ENCODE results near the gene LAMB4. TPM values are rescaled to one million over a fixed set of nuclear protein-coding genes. Genes with fewer than 3 reads are reported as not detected.

Gene LAMB4
- total and polyA plus RNA-seq, 2 experiments from 2014 or later = 0.16 TPM; not detected in 1

DNA sequence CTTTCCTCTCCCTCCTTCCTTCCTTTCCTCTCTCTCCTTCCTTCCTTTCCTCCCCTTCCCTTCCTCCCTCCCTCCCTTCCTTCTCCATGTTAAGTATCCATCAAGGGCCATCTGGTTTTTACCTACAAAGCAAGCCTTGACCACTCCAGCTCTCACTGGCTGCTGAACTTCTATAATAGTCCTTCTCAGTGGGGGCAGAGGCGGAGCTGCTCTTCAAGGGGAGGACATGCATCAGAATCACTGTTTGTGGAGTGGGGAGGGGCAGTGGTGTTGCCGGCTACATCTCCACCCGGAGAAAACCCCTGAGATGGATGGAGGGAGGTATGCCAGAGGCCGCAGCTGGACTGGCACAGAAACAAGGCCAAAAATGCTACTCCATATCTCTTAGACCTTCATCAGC is 153.1 kb downstream of the LAMB4 start:
- H3K4me2 ChIP-seq (ENCODE audit: unreplicated experiment) = no peak overlapping the region
- TF ChIP-seq EZH2phosphoT487 (IDR thresholded peaks at IDR 0.05; ENCODE audit: insufficient read depth, low read depth) (no peak), EZH2 (IDR thresholded peaks at IDR 0.05; ENCODE audit: insufficient read depth, poor library complexity, severe bottlenecking) (no peak)
- H3F3A ChIP-seq (ENCODE audit: insufficient read depth) = peaks cover 37% of the 10 kb centered on the region
- H2AFZ ChIP-seq = no peak overlapping the region
- in situ Hi-C loops (cut with MboI) = no loop called here
- no peaks in the 10 kb centered on the region for H4K20me1 ChIP-seq (ENCODE audit: insufficient read depth)
- no peaks in the 10 kb centered on the region for H3K27me3 ChIP-seq (replicated peaks; ENCODE audit: insufficient read depth)
- DNase-seq = no peak
- peaks cover 58% of the 10 kb centered on the region for H3K36me3 ChIP-seq (ENCODE audit: low read depth)
- H3K9me3 ChIP-seq (ENCODE audit: low read depth) = no peaks in the 10 kb centered on the region
- H3K4me1 ChIP-seq (ENCODE audit: insufficient read depth) = peaks cover 10% of the 10 kb centered on the region
- no peaks in the 10 kb centered on the region for H3K9me2 ChIP-seq (ENCODE audit: insufficient read depth)
- H3K9ac ChIP-seq = no peak overlapping the region
- H3K79me2 ChIP-seq (ENCODE audit: insufficient read depth) = peaks cover 17% of the 10 kb centered on the region
- H3K4me3 ChIP-seq = no peak overlapping the region
- WGBS, 2 experiments (ENCODE audit: low coverage in 1 of 2, low lambda C conversion rate in 2 of 2, missing lambda C conversion rate in 2 of 2) = 97 to 98% methylated on average over 4 of the region's 4 CpGs
- no peak overlapping the region for H3K27ac ChIP-seq

DNA sequence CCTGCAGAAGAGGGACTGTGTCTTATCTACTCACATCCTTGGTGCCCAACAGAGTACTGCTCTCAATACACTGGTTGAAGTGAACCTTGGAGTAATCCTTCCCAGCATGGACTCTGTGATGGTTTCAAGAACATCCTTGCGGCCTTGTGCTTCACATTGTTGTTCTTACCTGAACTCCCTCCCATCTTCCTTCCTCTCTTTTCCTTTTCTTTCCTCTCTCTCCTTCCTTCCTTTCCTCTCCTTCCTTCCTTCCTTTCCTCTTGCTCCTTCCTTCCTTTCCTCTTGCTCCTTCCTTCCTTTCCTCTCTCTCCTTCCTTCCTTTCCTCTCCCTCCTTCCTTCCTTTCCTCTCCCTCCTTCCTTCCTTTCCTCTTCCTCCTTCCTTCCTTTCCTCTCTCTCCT is 153.5 kb downstream of the LAMB4 start:
- no peak for DNase-seq
- H3F3A ChIP-seq (ENCODE audit: insufficient read depth) = peaks cover 41% of the 10 kb centered on the region
- H3K36me3 ChIP-seq (ENCODE audit: low read depth) = peaks cover 58% of the 10 kb centered on the region
- no peak overlapping the region for H3K27ac ChIP-seq
- no peak overlapping the region for H3K9ac ChIP-seq
- no peak overlapping the region for H2AFZ ChIP-seq
- in situ Hi-C loops (cut with MboI) = no loop called here
- no peaks in the 10 kb centered on the region for H4K20me1 ChIP-seq (ENCODE audit: insufficient read depth)
- no peak overlapping the region for H3K4me2 ChIP-seq (ENCODE audit: unreplicated experiment)
- peaks cover 13% of the 10 kb centered on the region for H3K79me2 ChIP-seq (ENCODE audit: insufficient read depth)
- H3K4me3 ChIP-seq = no peak overlapping the region
- no peaks in the 10 kb centered on the region for H3K9me2 ChIP-seq (ENCODE audit: insufficient read depth)
- TF ChIP-seq EZH2 (IDR thresholded peaks at IDR 0.05; ENCODE audit: insufficient read depth, poor library complexity, severe bottlenecking) (no peak), EZH2phosphoT487 (IDR thresholded peaks at IDR 0.05; ENCODE audit: insufficient read depth, low read depth) (no peak)
- H3K4me1 ChIP-seq (ENCODE audit: insufficient read depth) = peaks cover 14% of the 10 kb centered on the region
- H3K9me3 ChIP-seq (ENCODE audit: low read depth) = no peaks in the 10 kb centered on the region
- WGBS, 2 experiments (ENCODE audit: low coverage in 1 of 2, low lambda C conversion rate in 2 of 2, missing lambda C conversion rate in 2 of 2) = 96 to 100% methylated on average over 1 of the region's 1 CpG
- no peaks in the 10 kb centered on the region for H3K27me3 ChIP-seq (replicated peaks; ENCODE audit: insufficient read depth)

DNA sequence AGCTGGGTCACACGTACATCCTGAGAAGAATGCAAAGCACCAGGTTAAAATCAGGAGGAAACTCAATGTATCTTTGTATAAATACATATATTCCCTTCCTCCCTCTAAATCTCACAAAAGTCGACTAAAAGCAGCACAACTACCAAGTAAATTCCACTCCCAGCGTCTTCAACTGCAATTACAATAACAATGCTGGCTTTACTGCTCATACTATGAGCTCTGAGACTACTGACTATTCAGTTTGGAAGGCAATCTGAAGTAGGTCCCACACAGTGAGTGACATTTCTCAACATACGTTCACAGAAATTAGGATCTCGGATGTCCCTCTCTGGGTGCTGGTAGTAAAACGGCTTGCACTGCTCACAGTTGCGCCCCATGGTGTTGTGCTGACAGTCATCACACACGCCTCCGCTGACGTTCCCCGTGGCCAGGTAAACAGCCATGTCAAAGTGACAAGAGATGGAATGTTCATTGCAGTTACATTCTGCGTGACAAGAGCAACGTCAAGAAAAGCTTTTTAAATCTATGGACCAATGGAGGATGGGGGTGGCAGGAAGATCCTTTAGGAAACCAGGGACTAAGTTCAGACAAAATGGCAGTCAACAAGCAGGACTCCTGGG is 154.7 kb downstream of the LAMB4 start:
- Histone ChIP-seq H3K27ac (no peak overlapping the region), H3K36me3 (ENCODE audit: low read depth) (peaks cover 64% of the 10 kb centered on the region), H4K20me1 (ENCODE audit: insufficient read depth) (no peaks in the 10 kb centered on the region), H3K4me2 (ENCODE audit: unreplicated experiment) (no peak overlapping the region), H3F3A (ENCODE audit: insufficient read depth) (peaks cover 52% of the 10 kb centered on the region), H3K4me3 (no peak overlapping the region), H2AFZ (no peak overlapping the region), H3K27me3 (replicated peaks; ENCODE audit: insufficient read depth) (no peaks in the 10 kb centered on the region), H3K9me3 (ENCODE audit: low read depth) (no peaks in the 10 kb centered on the region), H3K79me2 (ENCODE audit: insufficient read depth) (0 out of 2 replicates have a peak, but pooled peaks cover 4% of the 10 kb centered on the region), H3K9me2 (ENCODE audit: insufficient read depth) (no peaks in the 10 kb centered on the region), H3K9ac (no peak overlapping the region), H3K4me1 (ENCODE audit: insufficient read depth) (peaks cover 23% of the 10 kb centered on the region)
- 97 to 98% methylated on average over 13 of the region's 13 CpGs for WGBS, 2 experiments (ENCODE audit: low coverage in 1 of 2, low lambda C conversion rate in 2 of 2, missing lambda C conversion rate in 2 of 2)
- no peak for TF ChIP-seq EZH2phosphoT487 (IDR thresholded peaks at IDR 0.05; ENCODE audit: insufficient read depth, low read depth)
- no peak for TF ChIP-seq EZH2 (IDR thresholded peaks at IDR 0.05; ENCODE audit: insufficient read depth, poor library complexity, severe bottlenecking)
- in situ Hi-C loops (cut with MboI) = no loop called here
- no peak for DNase-seq

DNA sequence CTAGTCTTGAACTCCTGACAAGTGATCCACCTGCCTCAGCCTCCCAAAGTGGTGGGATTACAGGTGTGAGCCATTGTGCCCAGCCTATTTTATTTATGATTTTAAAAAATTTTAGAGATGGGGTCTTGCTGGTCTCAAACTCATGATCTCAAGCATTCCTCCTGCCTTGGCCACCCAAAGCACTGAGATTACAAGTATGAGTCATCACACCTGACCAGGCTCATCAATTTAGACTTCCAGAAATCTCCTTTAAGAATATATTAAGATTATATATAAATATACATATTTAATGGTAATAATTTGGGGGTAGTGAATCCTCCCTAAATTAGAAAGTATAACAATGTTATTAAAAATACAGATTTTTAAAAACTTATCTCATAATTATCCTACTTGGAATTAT is 156.3 kb downstream of the LAMB4 start:
- H3K36me3 ChIP-seq (ENCODE audit: low read depth) = peaks cover 48% of the 10 kb centered on the region

More for the DNA sequence above, 156.3 kb downstream of the LAMB4 start:
- DNase-seq = no peak
- H3K4me2 ChIP-seq (ENCODE audit: unreplicated experiment) = no peak overlapping the region
- peaks cover 23% of the 10 kb centered on the region for H3K4me1 ChIP-seq (ENCODE audit: insufficient read depth)
- peaks cover 4% of the 10 kb centered on the region; the same call in 1 of the 2 replicates for H3K79me2 ChIP-seq (ENCODE audit: insufficient read depth)
- no peak overlapping the region for H2AFZ ChIP-seq
- H3K9ac ChIP-seq = no peak overlapping the region
- H3K9me2 ChIP-seq (ENCODE audit: insufficient read depth) = no peaks in the 10 kb centered on the region
- H3K27me3 ChIP-seq (replicated peaks; ENCODE audit: insufficient read depth) = no peaks in the 10 kb centered on the region
- no peak overlapping the region for H3K4me3 ChIP-seq
- no peak overlapping the region for H3K27ac ChIP-seq
- H3K9me3 ChIP-seq (ENCODE audit: low read depth) = no peaks in the 10 kb centered on the region
- no peaks in the 10 kb centered on the region for H4K20me1 ChIP-seq (ENCODE audit: insufficient read depth)
- H3F3A ChIP-seq (ENCODE audit: insufficient read depth) = peaks cover 52% of the 10 kb centered on the region
- in situ Hi-C loops (cut with MboI) = no loop called here
- no peak for TF ChIP-seq EZH2 (IDR thresholded peaks at IDR 0.05; ENCODE audit: insufficient read depth, poor library complexity, severe bottlenecking)
- no peak for TF ChIP-seq EZH2phosphoT487 (IDR thresholded peaks at IDR 0.05; ENCODE audit: insufficient read depth, low read depth)

Small RNA genes within 50 kb of the gene (small RNA-seq; reads per million reads assigned to genes)
- not detected for gene RF00012 (ENCODE audit: low read depth, low replicate concordance)

Other genes starting within 250 kb of the LAMB4 start
- gene DLD, start 239.2 kb downstream of the LAMB4 start, total RNA-seq (2014; rRNA removed; shearing (Covaris generic)) = 80.1 and 84.5 TPM in 2 replicates
- 97.1 and 99.4 TPM in 2 replicates for gene DLD, start 239.2 kb downstream of the LAMB4 start, polyA plus RNA-seq (2016; fragmentation: Nextera tagmentation; extraction: Ambion mirVana)
- gene LAMB1, start 127.2 kb downstream of the LAMB4 start, total RNA-seq (2014; rRNA removed; shearing (Covaris generic)) = 135 and 166 TPM in 2 replicates
- gene LAMB1, start 127.2 kb downstream of the LAMB4 start, polyA plus RNA-seq (2016; fragmentation: Nextera tagmentation; extraction: Ambion mirVana) = 107 and 108 TPM in 2 replicates

Data from GM23248 (cell line).